Measurements from ENCODE around the gene TWF2. TPM values are rescaled to one million over a fixed set of nuclear protein-coding genes. Genes with fewer than 3 reads are reported as not detected.

TWF2 gene
- total and polyA plus RNA-seq, 2 of the 13 experiments (the other 11 are each of a cell fraction or from before 2014, with no cell fraction given) = 45.5 to 108 TPM

DNA sequence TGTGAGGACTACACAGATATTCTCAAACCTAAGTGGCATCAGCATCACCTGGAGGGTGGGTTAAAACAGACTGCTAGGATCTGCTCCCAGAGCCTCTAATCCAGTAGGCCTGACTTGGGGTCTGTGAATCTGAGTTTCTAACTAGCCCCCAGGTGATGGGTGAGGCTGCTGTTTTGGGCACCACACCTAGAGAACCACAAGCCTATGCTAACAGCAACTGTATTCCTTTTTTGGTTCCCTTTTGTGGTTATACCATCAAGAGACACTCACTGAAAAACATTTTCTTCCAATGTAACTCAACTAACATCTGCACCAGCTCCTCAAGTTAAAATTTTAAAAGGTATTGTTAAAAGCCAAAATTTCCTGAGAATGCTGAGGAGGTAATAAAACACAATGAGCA lies 23.5 kb upstream of the TWF2 start:
- Histone ChIP-seq H3K27ac (ENCODE audit: extremely low read length, insufficient read depth, low read length) (no peak overlapping the region), H3K4me2 (ENCODE audit: low read depth, low read length) (no peak overlapping the region), H3K27me3 (ENCODE audit: control insufficient read depth in 1 of 2, insufficient read depth in 2 of 2, low read length in 2 of 2) (no peaks in the 10 kb centered on the region), H3K9ac (ENCODE audit: insufficient read depth, low read depth, low read length) (no peak overlapping the region), H4K20me1 (ENCODE audit: insufficient read depth, low read length) (no peaks in the 10 kb centered on the region; the same call in 1 of the 2 replicates), H3K4me3 (replicated peaks in 1 of 3; ENCODE audit: insufficient read depth in 1 of 3, low read depth in 2 of 3, low read length in 3 of 3) (no peak overlapping the region), H3K4me1 (ENCODE audit: insufficient read depth, low read length) (no peaks in the 10 kb centered on the region), H2AFZ (ENCODE audit: low read length) (no peak overlapping the region), H3K36me3 (replicated peaks in 1 of 2; ENCODE audit: control insufficient read depth in 1 of 2, insufficient read depth in 2 of 2, low read length in 2 of 2) (peaks cover 37 to 95% of the 10 kb centered on the region in 2 experiments), H3K79me2 (ENCODE audit: insufficient read depth, low read length) (peaks cover 4% of the 10 kb centered on the region), H3K9me3 (ENCODE audit: low read length) (no peaks in the 10 kb centered on the region)
- no peak for TF ChIP-seq ZKSCAN1 (IDR thresholded peaks at IDR 0.05; ENCODE audit: low read length)
- DNase-seq (ENCODE audit: low spot score) (no peak), ATAC-seq (no peak), FAIRE-seq (no peak)
- in situ Hi-C loops (cut with HindIII; ENCODE audit: extremely low pct_ligation_motif_present, low pct_unique_long_range_greater_than_20kb) = no loop called here
- no TSS peak for BruUV-seq (replicated peaks)
- POLR2A ChIA-PET = no interaction called here
- intact Hi-C loops (cut with micrococcal nuclease; ENCODE audit: unreplicated experiment) = no loop called here
- CTCF ChIA-PET (ENCODE audit: low intra/inter-chr PET ratio, low total read pairs) = no interaction called here

DNA sequence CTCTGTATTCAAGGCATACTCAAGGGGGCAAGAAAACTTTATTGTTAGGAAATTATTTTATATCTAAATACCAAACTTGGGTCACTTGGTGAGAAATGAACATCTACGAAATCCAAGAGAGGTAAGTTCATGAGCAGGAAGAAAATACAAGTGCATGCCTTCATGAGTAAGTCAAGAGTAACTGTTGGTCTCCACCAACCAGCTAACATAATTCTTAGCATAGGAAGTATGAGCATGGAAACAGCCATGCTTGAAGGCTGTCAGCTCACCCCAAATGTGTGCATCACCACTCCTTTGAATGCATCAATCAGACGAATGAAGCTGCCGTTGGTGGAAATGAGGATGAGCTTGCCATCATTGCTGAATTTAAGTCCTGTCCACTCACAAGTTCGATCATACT lies 20.5 kb upstream of the TWF2 start:
- no peak overlapping the region for H3K4me2 ChIP-seq (ENCODE audit: low read depth, low read length)
- H3K79me2 ChIP-seq (ENCODE audit: insufficient read depth, low read length) = no peaks in the 10 kb centered on the region
- no peaks in the 10 kb centered on the region for H4K20me1 ChIP-seq (ENCODE audit: insufficient read depth, low read length)
- BruUV-seq (replicated peaks) = no TSS peak
- intact Hi-C loops (cut with micrococcal nuclease; ENCODE audit: unreplicated experiment) (no loop called here), in situ Hi-C loops (cut with HindIII; ENCODE audit: extremely low pct_ligation_motif_present, low pct_unique_long_range_greater_than_20kb) (no loop called here)
- no peaks in the 10 kb centered on the region for H3K9me3 ChIP-seq (ENCODE audit: low read length)
- no peak overlapping the region for H3K4me3 ChIP-seq (replicated peaks in 1 of 3; ENCODE audit: insufficient read depth in 1 of 3, low read depth in 2 of 3, low read length in 3 of 3)
- ChIA-PET CTCF (ENCODE audit: low intra/inter-chr PET ratio, low total read pairs) (no interaction called here), POLR2A (no interaction called here)
- H3K27ac ChIP-seq (ENCODE audit: extremely low read length, insufficient read depth, low read length) = no peak overlapping the region
- no peaks in the 10 kb centered on the region for H3K27me3 ChIP-seq (ENCODE audit: control insufficient read depth in 1 of 2, insufficient read depth in 2 of 2, low read length in 2 of 2)
- FAIRE-seq (no peak), ATAC-seq (no peak), DNase-seq (ENCODE audit: low spot score) (no peak)
- H3K4me1 ChIP-seq (ENCODE audit: insufficient read depth, low read length) = no peaks in the 10 kb centered on the region
- 96% methylated on average over 4 of the region's 4 CpGs for WGBS (ENCODE audit: low lambda C conversion rate)
- no peak overlapping the region for H3K9ac ChIP-seq (ENCODE audit: insufficient read depth, low read depth, low read length)
- no peak overlapping the region for H2AFZ ChIP-seq (ENCODE audit: low read length)
- no peak for TF ChIP-seq CHD2 (IDR thresholded peaks at IDR 0.05; ENCODE audit: low read depth, low read length)
- TF ChIP-seq ZNF788 (CRISPR knock-in tag; IDR thresholded peaks at IDR 0.05; ENCODE audit: borderline replicate concordance) = no peak
- TF ChIP-seq SIX1 (CRISPR knock-in tag; IDR thresholded peaks at IDR 0.05; ENCODE audit: borderline replicate concordance) = no peak
- H3K36me3 ChIP-seq (replicated peaks in 1 of 2; ENCODE audit: control insufficient read depth in 1 of 2, insufficient read depth in 2 of 2, low read length in 2 of 2) = peaks cover 43 to 96% of the 10 kb centered on the region in 2 experiments
